HG03095 (cell line): Measurements from ENCODE around the gene PRAMEF26.
"Not testable (repeated sequence)": the region's sequence is repeated elsewhere in the genome, so short reads cannot be mapped to it uniquely, and the experiment has no call there.

ENCODE experiments used
- ATAC-seq: cut with Tn5 transposase; IDR thresholded peaks from one replicate; pipeline ENCODE4 v1.9.1; 2021; ENCODE audit warnings: moderate library complexity; ENCODE audit not compliant: unreplicated experiment

The PRAMEF26 gene

DNA sequence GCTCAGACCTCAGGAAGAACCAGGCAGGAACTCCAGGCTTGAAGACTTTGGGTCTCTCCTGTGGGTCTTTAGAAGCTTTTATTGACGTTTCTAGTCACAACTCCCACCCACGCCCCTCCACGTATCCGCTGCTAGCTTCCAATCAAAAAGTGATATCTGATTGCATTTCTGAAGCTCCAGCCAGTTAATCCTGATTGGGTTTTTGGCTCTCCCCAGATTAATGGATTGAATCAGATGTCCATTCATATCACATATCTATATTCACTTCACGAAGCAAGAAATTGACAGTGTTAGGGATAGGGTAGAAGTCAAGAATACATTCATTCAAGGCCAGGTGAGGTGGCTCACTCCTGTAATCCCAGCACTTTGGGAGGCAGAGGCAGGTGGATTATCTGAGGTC, at the start of gene PRAMEF26:
TSS of gene PRAMEF26 (minus strand) at position 101 of the 400 bp plus-strand sequence. CDS start 2,914 bp downstream, outside the sequence.
- ATAC-seq = not testable (repeated sequence)

DNA sequence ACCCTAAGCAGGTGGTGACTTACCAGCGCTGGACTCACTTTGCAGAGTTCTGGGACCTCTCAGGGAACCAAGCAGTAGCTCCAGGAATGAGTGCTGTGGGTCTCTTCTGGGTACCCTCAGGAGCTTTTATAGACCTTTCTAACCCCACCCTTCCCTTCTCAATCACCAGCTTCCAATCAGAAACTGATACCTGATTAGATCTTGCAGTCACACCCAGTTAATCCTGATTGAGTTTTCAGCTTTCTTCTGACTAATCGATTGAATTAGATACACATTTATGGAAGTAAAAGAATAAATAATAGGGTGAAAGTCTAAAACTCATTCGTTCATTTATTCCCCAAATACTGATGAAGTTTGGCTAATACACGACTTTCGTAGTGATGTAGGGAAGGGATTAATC, 45.5 kb upstream of the PRAMEF26 start, which contains the start of gene PRAMEF13:
TSS of gene PRAMEF13 (minus strand) at position 101 of the 400 bp plus-strand sequence. CDS start 1,820 bp downstream, outside the sequence.
- not testable (repeated sequence) for ATAC-seq

GRCh38 chr1:13171548-13171947, 15.7 kb upstream of the PRAMEF26 start, which contains the start of gene PRAMEF9:
Gene PRAMEF9, plus strand, starts transcription at chr1:13171848. Its CDS starts 3,433 bp downstream, at chr1:13175281.
- not testable (repeated sequence) for ATAC-seq

- ATAC-seq = not testable (repeated sequence)
Observed at GRCh38 chr1:13165531-13165930, 9.7 kb upstream of the PRAMEF26 start, which contains the start of gene HNRNPCL4. Gene HNRNPCL4, minus strand, starts transcription at chr1:13165631. Its CDS starts 164 bp downstream, at chr1:13165467.

DNA sequence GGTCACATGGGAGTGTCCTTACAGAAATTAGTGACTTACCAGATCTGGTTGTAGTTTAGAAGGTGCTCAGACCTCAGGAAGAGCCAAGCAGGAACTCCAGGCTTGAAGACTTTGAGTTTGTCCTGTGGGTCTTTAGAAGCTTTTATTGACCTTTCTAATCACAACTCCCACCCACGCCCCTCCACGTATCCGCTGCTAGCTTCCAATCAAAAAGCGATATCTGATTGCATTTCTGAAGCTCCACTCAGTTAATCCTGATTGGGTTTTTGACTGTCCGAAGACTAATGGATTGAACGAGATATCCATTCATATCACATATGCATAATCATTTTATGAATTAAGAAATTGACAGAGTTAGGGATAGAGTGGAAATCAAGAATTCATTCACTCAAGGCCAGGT, 39.1 kb downstream of the PRAMEF26 start, which contains the start of gene HNRNPCL2:
TSS of gene HNRNPCL2 (minus strand) at position 101 of the 400 bp plus-strand sequence. CDS start 454 bp downstream, outside the sequence.
- not testable (repeated sequence) for ATAC-seq
